H7 (cell line): ENCODE results near the gene EDAR. TPM values are rescaled to one million over a fixed set of nuclear protein-coding genes. Genes with fewer than 3 reads are reported as not detected.

Experiments
- DNase-seq: peaks from one replicate; pipeline ENCODE4 v3.0.0; 2012
- H3K27me3 ChIP-seq: 2 replicates; pipeline ENCODE4 v1.6.0; 2011; ENCODE audit warnings: mild to moderate bottlenecking, low read length; ENCODE audit not compliant: control insufficient read depth, insufficient read depth
- H3K36me3 ChIP-seq: replicated peaks from 2 replicates; pipeline ENCODE4 v1.5.1; 2011; ENCODE audit warnings: low read length; ENCODE audit not compliant: control insufficient read depth, insufficient read depth
- H3K4me3 ChIP-seq: 2 replicates; pipeline ENCODE4 v1.5.1; 2011; ENCODE audit warnings: low read depth, mild to moderate bottlenecking, control low read depth, low read length, moderate library complexity; ENCODE audit not compliant: insufficient read depth
- total RNA-seq: library from RNA; depleted of rRNA; stranded (reverse); fragments of >200 nt; shearing (Covaris generic); gene quantifications from 2 replicates; pipeline ENCODE4 v1.2.3, GENCODE V29; 2014; rRNA removed

EDAR gene
- 0.03 and 0.11 TPM in 2 replicates for total RNA-seq

GRCh38 chr2:108988796-108989713 is at the start of gene EDAR:
Gene EDAR (minus strand): TSS chr2:108989220. CDS start chr2:108931014, 58,206 bp downstream.
- DNase-seq = peak; percentile 93
- H3K36me3 ChIP-seq = no peaks in the 10 kb centered on the region
- no peaks in the 10 kb centered on the region for H3K27me3 ChIP-seq
- H3K4me3 ChIP-seq = no peak within 1 kb of the TSS

DNA sequence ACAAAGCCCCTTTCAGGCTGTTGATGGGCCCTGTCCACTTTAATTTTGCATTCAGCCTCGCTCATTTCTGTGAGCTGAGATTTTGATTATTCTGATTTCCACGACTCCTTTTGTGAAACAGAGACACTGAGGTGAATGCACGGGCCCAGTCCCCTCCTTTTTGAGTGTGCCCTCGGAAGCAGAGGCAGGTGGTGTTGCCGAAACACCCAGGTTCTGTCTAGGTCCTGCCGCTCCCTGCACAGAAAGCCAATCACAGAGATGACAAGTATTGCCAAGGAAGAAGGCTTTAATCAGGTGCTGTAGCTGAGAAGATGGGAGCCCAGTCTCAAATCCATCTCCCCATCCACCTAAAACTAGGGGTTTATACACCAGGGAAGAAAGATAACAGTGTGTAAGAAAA is 44.2 kb upstream of the EDAR start:
- Histone ChIP-seq H3K27me3 (peaks cover 29% of the 10 kb centered on the region), H3K36me3 (no peaks in the 10 kb centered on the region), H3K4me3 (no peak overlapping the region)
- no peak for DNase-seq

- Histone ChIP-seq H3K4me3 (peak overlapping the region; percentile 59), H3K36me3 (no peaks in the 10 kb centered on the region), H3K27me3 (peaks cover 29% of the 10 kb centered on the region)
- no peak for DNase-seq
Measured at GRCh38 chr2:109032229-109032820, 43.3 kb upstream of the EDAR start.

GRCh38 chr2:109031476-109032228 is 42.6 kb upstream of the EDAR start:
- H3K36me3 ChIP-seq = no peaks in the 10 kb centered on the region
- peaks cover 29% of the 10 kb centered on the region for H3K27me3 ChIP-seq
- peak overlapping the region; percentile 59 for H3K4me3 ChIP-seq
- DNase-seq = peak; percentile 75

DNA sequence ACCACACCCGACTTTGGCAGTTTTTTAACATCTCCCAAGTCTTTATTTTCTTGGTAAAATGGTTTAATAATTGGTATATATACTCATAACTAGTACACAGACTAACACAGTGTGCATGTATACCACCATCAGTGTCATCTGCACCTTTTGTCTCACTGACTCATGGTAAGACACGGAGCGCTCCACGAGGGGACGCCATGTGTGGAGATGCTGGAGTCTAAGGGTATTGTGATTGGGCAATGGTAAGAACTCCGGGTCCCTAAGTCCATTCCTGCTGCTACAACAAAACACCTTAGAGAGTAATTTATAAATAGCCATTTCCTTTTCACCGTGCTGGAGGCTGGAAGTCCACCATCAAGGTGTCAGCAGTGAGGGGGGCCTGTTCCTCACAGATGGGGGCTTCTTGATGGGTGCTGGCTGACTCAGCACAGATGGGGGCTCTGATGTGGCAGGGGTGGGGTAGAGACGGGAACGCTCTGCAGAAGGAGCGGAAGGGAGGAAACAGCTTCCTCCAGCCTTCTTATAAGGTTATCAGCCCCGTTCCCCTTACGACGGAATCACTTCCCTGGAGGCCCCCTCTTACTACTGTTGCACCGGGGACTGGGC is 42.0 kb upstream of the EDAR start:
- Histone ChIP-seq H3K4me3 (peak overlapping the region; percentile 59), H3K36me3 (no peaks in the 10 kb centered on the region), H3K27me3 (peaks cover 29% of the 10 kb centered on the region)
- DNase-seq = no peak

DNA sequence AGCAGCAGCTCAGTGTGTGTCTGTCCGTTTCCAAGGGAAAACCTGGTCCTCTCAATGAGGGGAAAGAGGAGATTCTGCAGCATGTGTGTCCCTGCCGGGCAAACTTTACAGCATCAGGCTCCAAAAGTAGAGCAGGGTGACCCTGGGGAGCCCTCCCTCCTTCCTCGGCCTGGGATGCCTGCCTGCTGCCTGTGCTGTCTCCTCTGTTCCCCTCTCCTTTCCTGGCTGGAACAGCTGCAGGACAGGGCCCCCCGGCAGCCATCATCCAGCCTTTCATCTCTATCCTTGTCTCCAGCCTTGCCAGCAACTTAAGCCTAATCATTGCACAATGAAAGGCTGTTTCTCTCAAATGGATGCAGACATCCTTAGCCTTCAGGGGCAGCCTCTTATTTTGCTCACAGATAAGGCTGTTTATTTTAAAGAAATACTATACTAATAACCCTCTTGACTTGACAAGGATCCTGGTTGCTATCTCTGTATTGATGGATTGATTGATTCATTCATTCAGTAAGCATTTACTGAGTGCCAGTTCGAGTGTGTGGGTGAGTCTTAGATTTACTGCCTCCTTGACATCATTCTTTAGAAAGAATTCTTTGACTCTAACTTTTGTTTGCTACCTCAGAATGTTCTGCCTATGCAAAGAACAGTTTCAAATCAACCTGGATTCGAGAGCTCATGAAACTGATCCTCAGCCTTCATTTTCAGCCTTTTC is 40.6 kb upstream of the EDAR start:
- Histone ChIP-seq H3K36me3 (no peaks in the 10 kb centered on the region), H3K4me3 (no peak overlapping the region), H3K27me3 (peaks cover 29% of the 10 kb centered on the region)
- no peak for DNase-seq

DNA sequence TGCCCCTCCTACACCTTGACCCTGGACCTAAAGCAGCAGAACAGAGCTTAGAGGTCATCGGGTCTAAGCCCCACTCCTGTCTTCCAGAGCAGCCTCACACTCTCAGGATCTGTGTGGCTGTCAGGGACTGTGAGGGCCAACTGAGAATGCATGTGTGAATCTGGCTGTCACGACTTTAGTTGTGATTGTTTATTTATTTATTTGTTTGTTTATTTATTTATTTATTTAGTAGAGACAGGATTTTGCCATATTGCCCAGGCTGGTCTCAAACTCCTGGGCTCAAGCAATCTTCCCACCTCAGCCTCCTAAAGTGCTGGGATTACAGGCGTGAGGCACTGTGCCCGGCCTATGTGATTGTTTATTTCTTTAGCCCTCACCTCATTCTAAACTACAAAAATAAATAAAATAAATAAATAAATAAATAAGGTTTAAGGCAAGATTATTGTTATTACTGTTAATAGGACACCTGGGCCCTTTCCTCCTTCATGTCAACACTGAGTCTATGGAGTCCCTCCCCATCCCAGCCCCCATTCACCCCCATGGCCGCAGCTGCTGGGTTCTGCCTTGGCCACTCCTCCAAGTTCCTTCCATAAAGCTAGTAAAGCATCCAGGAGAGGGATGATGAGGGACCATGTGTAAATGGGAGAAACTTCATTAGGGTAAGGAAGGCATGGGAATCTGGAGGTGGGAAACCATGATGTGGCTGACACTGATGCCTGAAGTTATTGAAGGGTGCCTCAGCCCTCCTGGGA is 39.9 kb upstream of the EDAR start:
- no peak for DNase-seq
- Histone ChIP-seq H3K4me3 (no peak overlapping the region), H3K27me3 (peaks cover 29% of the 10 kb centered on the region), H3K36me3 (no peaks in the 10 kb centered on the region)

DNA sequence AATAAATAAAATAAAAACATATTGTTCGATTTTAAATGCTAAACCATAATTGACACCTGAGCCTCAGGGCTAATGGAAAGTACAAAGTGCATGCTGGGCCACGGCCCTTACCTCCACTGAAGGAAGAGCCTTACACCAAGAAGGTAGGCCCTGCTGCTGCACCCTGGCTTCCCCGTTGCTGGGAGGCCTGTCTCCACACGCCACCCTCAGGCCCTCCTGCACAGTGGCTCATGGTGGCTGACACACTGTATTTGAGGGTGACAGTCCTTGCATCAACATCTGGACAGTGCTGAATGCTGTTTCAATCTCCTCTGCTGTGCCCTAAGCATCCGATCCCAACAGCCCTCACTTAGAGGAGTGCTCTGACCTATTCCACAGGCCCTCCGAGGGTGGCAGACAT is 39.3 kb upstream of the EDAR start:
- H3K36me3 ChIP-seq = no peaks in the 10 kb centered on the region
- H3K27me3 ChIP-seq = peaks cover 28% of the 10 kb centered on the region
- no peak for DNase-seq
- no peak overlapping the region for H3K4me3 ChIP-seq

DNA sequence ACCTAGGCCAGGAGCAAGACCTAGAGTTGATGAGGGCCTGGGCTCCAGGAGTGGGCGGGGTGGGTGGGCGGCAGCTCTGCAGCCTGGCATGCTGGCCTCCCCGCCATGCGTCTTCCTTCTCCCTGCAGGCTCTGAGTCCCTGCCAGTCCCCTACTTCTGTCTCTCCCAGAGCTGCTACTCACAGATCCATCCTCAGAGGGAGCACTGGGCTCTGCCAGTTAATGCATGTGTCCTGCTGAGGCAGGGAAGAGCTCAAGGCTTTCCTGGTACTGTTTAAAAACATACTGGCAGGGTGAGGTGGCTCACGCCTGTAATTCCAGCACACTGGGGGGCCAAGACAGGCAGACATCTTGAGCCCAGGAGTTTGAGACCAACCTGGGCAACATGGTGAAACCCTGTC is 38.7 kb upstream of the EDAR start:
- H3K36me3 ChIP-seq = no peaks in the 10 kb centered on the region
- peaks cover 25% of the 10 kb centered on the region for H3K27me3 ChIP-seq
- DNase-seq = peak; percentile 59
- H3K4me3 ChIP-seq = no peak overlapping the region

DNA sequence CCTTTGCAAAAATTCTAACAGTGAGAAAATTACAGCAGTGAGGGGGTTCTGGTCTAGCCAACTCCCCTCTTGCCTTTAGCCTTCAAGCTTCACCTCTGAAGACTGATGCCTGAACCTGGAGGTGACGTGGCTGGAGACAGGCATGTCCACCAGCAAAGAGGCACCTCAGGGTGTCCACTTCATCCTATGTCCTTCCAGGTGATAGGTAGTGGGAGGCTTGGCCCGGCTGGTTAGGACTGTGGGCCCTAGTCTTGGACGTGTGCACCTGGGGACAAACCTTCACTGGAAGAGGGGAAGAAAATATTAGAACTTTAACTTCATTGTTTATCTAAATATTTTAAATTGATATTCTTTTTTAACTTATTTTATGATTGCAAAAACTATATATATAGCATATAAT is 35.5 kb upstream of the EDAR start:
- DNase-seq = no peak
- no peaks in the 10 kb centered on the region for H3K36me3 ChIP-seq
- peaks cover 4% of the 10 kb centered on the region for H3K27me3 ChIP-seq
- H3K4me3 ChIP-seq = no peak overlapping the region

- no peaks in the 10 kb centered on the region for H3K36me3 ChIP-seq
- no peaks in the 10 kb centered on the region for H3K27me3 ChIP-seq
- DNase-seq = no peak
- H3K4me3 ChIP-seq = no peak overlapping the region
Measured at GRCh38 chr2:109021895-109022300, 32.9 kb upstream of the EDAR start.

GRCh38 chr2:109020217-109020637 is 31.2 kb upstream of the EDAR start:
- H3K36me3 ChIP-seq = no peaks in the 10 kb centered on the region
- peak; percentile 64 for DNase-seq
- H3K27me3 ChIP-seq = no peaks in the 10 kb centered on the region
- H3K4me3 ChIP-seq = no peak overlapping the region

DNA sequence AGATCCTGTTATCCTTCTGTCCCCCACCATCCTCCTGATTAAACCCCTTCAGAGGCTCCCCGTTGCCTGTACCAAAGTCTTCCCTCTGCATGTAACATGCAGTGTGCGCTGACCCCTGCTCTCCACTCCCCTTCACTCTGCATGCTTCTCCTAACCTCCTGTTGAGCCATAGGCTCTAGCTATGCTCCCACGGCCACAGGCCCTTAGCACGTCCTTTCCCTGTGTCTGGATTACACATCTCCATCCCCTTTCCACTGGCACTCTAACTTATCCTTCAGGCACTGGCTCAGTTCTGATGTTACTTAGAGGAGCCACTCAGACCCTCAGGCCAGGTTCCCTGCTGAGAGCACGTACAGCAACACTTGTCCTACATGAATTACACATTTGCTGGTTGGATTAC is 29.4 kb upstream of the EDAR start:
- Histone ChIP-seq H3K36me3 (no peaks in the 10 kb centered on the region), H3K27me3 (no peaks in the 10 kb centered on the region), H3K4me3 (no peak overlapping the region)
- no peak for DNase-seq
